HL-60/S4 treated with retinoic acid at 250 ng/mL for 4 days and 3 days (cell line): Measurements from ENCODE around the gene TAPBP.
"Not testable (repeated sequence)": the region's sequence is repeated elsewhere in the genome, so short reads cannot be mapped to it uniquely, and the experiment has no call there.

Experiments used
- in situ Hi-C: fragments of 300-500 bp; cut with MboI; formaldehyde crosslinking; loops from 2 replicates; pipeline ENCODE4 v1.7.0; 2022; ENCODE audit warnings: low sequenced_read_pairs

TAPBP gene

GRCh38 chr6:33313709-33314514 is at the start of gene TAPBP:
TSS of gene TAPBP (minus strand) at chr6:33314078. CDS start at chr6:33314041, 37 bp downstream.
- in situ Hi-C loops, result no loop called here

DNA sequence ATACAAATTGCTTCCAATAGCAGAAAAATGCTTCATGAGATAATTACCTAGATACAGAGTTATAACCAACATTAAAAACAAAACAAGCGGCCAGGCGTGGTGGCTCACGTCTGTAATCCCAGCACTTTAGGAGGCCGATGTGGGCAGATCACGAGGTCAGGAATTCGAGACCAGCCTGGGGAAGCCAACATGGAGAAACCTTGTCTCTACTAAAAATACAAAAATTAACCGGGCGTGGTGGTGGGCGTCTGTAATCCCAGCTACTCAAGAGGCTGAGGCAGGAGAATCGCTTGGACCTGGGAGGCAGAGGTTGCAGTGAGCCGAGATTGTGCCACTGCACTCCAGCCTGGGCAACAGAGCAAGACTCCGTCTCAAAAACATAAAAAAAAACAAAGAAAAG is 49.6 kb upstream of the TAPBP start:
- in situ Hi-C loops, result not testable (repeated sequence)

DNA sequence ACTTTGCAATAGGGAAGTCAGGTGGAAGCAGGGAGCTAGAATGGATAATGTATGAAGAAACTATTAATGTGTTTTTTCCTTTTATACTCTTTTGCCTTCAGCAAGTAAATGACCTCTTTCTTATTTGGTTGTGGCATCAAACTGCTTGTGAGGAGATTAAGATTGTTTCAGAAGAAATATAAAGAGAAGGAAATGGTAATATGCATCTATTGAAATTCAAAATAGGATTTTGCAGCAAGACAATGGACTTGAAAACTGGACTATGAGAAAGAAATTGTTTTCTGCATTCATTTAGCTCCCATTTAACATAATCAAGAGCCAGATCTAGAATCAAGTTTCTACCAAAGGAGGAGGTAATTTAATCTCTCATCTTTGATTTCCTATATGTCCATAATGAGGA is 45.5 kb upstream of the TAPBP start:
- in situ Hi-C loops, result no loop called here

- in situ Hi-C loops, result not testable (repeated sequence)
These were observed 43.4 kb upstream of the TAPBP start for GRCh38 chr6:33357160-33357871.

GRCh38 chr6:33356295-33356694 is 42.4 kb upstream of the TAPBP start:
- in situ Hi-C loops, result no loop called here

GRCh38 chr6:33355860-33356259 is 42.0 kb upstream of the TAPBP start:
- in situ Hi-C loops, result not testable (repeated sequence)

DNA sequence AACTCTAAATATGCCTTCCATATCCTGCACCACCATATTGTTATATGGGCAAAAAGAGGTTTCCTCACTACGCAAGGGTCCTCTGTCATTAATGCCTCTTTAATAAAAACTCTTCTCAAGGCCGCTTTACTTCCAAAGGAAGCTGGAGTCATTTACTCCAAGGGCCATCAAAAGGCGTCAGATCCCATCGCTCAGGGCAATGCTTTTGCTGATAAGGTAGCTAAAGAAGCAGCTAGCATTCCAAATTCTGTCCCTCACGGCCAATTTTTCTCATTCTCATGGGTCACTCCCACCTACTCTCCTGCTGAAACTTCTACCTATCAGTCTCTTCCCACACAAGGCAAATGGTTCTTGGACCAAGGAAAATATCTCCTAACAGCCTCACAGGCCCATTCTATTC is 33.9 kb upstream of the TAPBP start:
- in situ Hi-C loops, result no loop called here

DNA sequence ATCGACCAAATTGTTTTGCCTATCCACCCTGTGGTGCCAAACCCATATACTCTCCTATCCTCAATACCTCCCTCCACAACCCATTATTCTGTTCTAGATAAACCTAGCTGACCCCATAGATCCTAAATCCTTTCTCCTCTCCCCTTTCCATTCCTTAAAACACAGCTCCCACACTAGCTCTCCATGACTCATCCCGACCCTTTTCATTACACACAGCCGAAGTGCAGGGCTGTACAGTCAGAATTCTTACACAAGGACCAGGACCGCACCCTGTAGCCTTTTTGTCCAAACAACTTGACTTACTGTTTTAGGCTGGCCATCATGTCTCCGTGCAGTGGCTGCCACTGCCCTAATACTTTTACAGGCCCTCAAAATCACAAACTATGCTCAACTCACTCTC is 33.1 kb upstream of the TAPBP start:
- in situ Hi-C loops, result not testable (repeated sequence)

DNA sequence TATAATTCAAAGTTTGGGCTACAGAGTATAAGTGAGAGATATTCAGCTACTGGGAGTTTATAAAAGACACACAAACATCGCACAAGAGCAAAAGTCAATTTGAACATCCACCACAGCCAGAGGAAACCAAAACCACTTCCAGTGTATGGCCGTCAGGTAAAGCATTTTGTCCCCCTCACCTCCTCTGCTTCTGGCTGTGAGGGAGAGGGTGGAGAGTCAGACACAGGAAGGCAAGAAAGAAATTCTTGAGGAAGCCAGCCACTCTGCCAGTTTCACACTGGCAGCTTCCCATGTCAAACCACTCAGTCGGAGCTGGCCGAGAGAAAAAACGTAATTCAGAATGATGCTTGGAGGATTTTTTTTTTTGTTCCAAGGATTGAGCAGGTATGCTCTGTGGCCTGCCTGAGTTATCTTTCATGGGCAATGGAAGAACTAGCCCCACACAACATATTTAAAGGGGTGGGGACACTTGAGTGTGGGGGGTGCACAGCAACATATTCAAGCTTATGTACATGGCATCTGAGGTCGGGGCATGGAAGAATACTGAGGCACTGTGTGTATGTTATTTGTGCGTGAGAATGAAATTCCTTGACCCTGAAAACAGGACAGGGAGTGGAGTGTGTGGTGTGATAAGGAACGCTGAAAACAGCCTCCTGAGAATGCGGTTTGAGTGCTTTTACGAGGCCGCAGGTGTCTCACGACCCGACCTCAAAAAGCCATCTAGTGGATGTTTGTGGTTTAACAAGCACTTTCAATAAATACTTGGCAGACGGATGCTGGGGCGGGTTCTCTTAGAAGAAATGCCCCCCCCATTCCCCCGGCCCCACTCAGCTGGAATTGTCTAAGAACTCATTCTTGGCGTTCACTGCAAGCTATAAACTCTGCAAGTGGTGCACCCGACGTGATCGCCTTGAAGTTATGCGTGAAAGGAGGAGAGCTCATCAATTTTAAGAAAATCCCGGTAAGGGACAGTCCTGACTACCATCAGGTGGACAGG is 31.1 kb upstream of the TAPBP start:
- in situ Hi-C loops, result no loop called here

DNA sequence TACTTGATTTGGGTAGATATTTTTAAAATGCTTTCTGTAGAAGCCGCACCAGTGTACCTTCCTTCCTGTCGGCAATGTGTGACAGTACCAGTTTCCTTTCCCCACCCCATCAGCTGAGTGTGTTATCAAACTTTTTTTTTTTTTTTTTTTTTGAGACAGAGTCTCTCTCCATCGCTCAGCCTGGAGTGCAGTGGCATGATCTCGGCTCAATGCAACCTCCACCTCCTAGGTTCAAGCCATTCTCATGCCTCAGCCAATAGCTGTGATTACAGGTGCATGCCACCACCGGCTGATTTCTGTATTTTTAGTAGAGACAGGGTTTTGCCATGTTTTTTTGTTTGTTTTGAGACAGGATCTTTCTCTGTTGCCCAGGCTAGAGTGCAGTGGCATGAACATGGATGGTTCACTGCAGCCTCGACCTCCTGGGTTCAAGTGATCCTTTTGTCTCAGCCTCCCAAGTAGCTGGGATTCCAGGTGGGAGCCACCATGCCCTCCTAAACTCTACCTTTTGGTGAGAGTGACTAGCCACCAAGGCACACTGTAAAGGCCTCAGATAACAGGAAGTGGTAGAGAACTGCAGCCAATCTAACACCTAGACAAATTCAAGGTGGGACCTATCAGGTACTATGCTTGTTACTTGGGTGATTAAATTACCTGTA is 30.2 kb upstream of the TAPBP start:
- in situ Hi-C loops, result no loop called here

DNA sequence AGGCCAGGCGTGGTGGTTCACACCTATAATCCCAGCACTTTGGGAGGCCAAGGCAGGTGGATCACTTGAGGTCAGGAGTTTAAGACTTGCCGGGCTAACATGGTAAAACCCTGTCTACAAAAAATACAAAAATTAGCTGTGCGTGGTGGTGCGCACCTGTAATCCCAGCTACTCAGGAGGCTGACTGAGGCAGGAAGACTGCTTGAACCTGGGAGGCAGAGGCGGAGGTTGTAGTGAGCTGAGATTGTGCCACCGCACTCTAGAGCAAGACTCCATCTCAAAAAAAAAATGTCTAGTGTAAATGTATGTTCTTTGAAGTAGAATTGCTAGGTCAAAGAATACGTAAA is 29.7 kb upstream of the TAPBP start:
- in situ Hi-C loops, result not testable (repeated sequence)

GRCh38 chr6:33339193-33339592 is 25.3 kb upstream of the TAPBP start:
- in situ Hi-C loops, result no loop called here

GRCh38 chr6:33336495-33336894 is 22.6 kb upstream of the TAPBP start:
- in situ Hi-C loops, result no loop called here

DNA sequence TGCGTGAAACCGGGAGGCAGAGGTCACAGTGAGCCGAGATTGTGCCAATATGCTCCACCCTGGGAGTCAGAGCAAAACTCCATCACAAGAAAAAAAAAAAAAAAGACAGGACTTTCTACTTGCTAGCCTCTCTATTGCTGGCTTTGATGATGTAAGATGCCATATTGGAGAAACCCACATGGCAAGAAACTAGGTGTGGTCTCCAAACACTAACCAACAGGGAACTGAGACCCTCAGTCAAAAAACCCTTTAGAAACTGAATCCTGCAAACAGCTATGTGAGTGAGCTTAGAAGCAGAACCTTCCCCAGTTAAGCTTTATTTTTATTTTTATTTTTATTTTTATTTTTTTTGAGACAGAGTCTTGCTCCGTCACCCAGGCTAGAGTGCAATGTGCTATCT is 22.0 kb upstream of the TAPBP start:
- in situ Hi-C loops, result no loop called here

- in situ Hi-C loops, result no loop called here
These were observed 19.8 kb upstream of the TAPBP start for GRCh38 chr6:33333666-33334065.

DNA sequence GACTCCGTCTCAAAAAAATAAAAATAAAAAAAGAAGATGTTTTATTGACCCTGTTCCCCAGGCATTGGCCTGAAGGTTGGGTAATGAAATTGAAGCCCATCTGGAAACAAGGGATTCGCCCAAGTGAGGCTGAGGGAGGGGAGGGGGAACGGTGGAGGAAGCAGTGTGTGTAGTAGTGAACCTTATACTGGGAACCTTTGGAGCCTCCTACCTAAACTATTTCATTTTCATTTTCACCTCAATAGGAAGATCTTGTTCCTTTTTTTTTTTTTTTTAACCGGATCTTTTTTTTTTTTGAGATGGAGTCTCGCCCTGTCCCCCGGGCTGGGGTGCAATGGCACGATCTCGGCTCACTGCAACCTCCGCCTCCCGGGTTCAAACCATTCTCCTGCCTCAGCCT is 16.9 kb upstream of the TAPBP start:
- in situ Hi-C loops, result no loop called here

DNA sequence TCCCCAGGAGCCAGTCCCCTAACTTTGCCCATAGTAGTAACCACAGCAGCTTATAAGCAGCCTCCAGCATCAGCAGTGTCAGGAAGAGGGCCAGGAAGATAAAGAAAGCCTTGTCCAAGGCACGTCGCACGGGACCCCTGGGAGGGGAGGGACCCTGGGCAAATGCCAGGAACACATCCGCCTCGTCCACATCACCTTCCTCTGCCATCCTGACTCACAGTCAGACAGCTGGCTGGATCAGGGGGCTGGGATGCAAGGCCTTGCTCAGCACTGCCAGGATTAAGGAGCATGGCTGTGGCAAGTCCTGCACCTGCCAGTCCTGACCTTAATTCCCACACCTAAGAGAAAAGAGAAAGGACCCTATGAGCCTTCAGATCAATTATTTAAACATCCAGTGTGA is 15.2 kb upstream of the TAPBP start:
- in situ Hi-C loops, result no loop called here

GRCh38 chr6:33324125-33324524 is 10.2 kb upstream of the TAPBP start:
- in situ Hi-C loops, result no loop called here

- in situ Hi-C loops, result no loop called here
These were observed 9.7 kb upstream of the TAPBP start for GRCh38 chr6:33323623-33323948.

DNA sequence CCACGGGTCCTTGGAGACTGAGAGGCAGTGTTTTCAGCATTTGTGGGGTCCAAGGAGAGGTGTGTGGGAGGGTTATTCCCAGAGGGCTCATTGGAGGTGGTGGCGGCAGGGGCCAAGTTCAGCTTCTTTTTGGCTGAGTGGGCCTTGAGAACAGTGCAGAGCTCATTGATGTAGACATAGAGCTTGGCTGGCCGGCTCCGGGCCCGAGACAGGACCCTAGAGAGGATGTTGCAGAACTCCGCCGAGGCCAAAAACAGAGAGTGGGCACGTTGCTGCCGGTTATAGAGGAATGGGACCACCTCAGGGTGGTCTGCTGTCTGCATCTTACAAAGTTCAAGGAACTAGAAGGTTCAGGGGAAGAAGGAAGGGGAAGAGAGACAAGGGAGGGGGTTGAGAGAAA is 7.3 kb upstream of the TAPBP start:
- in situ Hi-C loops, result no loop called here
